Right renal cortex interstitium (tissue), 3 donors: ENCODE results near the gene VTI1A. TPM values are rescaled to one million over a fixed set of nuclear protein-coding genes. Genes with fewer than 3 reads are reported as not detected.

Source experiments
- DNase-seq, 3 donors: peaks; one replicate each; pipeline ENCODE4 v3.0.0-alpha.2; 2013; ENCODE audit warnings: low read depth in 3 of 3, low spot score in 2 of 3
- polyA plus RNA-seq, 3 donors: library from polyadenylated mRNA; unstranded; fragments of 120-200 nt; gene quantifications; one replicate each; pipeline ENCODE4 v1.2.1, GENCODE V29; 2013; ENCODE audit not compliant: insufficient read length in 3 of 3

VTI1A gene
- polyA plus RNA-seq, 3 donors, result 22.3 to 24.8 (median 23.8) TPM

GRCh38 chr10:112739592-112740353, 292.8 kb downstream of the VTI1A start:
- no peak for DNase-seq

- DNase-seq, result no peak
These were observed 294.9 kb downstream of the VTI1A start for GRCh38 chr10:112741830-112742402.

- DNase-seq, result no peak
These were observed 297.4 kb downstream of the VTI1A start for GRCh38 chr10:112744181-112745096.

GRCh38 chr10:112746329-112746728, 299.3 kb downstream of the VTI1A start:
- no peak for DNase-seq

- no peak for DNase-seq
These were observed 303.6 kb downstream of the VTI1A start for GRCh38 chr10:112750427-112751167.

GRCh38 chr10:112751651-112752050, 304.6 kb downstream of the VTI1A start:
- no peak for DNase-seq

- no peak for DNase-seq
These were observed 305.3 kb downstream of the VTI1A start for GRCh38 chr10:112752288-112752687.

- no peak for DNase-seq
These were observed 307.0 kb downstream of the VTI1A start for GRCh38 chr10:112753961-112754411.

- no peak for DNase-seq
These were observed 308.6 kb downstream of the VTI1A start for GRCh38 chr10:112755446-112756234.

- no peak for DNase-seq
These were observed 309.2 kb downstream of the VTI1A start for GRCh38 chr10:112756235-112756527.

- DNase-seq, result no peak
These were observed 311.9 kb downstream of the VTI1A start for GRCh38 chr10:112758961-112759360.

- no peak for DNase-seq
These were observed 312.5 kb downstream of the VTI1A start for GRCh38 chr10:112759496-112759895.

GRCh38 chr10:112761256-112761655, 314.2 kb downstream of the VTI1A start:
- no peak for DNase-seq

GRCh38 chr10:112763916-112764520, 317.0 kb downstream of the VTI1A start:
- DNase-seq, result no peak

- DNase-seq, result no peak
These were observed 318.8 kb downstream of the VTI1A start for GRCh38 chr10:112765717-112766235.

GRCh38 chr10:112766636-112767035, 319.6 kb downstream of the VTI1A start:
- no peak for DNase-seq

- DNase-seq, result no peak
These were observed 320.1 kb downstream of the VTI1A start for GRCh38 chr10:112767156-112767555.

- DNase-seq, result no peak
These were observed 321.1 kb downstream of the VTI1A start for GRCh38 chr10:112768121-112768520.

- no peak for DNase-seq
These were observed 322.1 kb downstream of the VTI1A start for GRCh38 chr10:112769081-112769480.
